Endothelial cell of umbilical vein (primary cell): ENCODE measurements around the gene COMT. TPM values are rescaled to one million over a fixed set of nuclear protein-coding genes. Genes with fewer than 3 reads are reported as not detected.

Experiments
- BruUV-seq: library from RNA; stranded (reverse); fragments of 400-500 nt; replicated peaks from 2 replicates; lab custom pipeline; 2021; lab: Mats Ljungman, UMichigan
- CTCF ChIA-PET: fragments of 300-600, 350-600 bp; sonication (Branson Sonifier 250); formaldehyde crosslinking; loops from one replicate; lab custom pipeline; 2021; ENCODE audit warnings: antibody characterized with exemption, inconsistent platforms; lab: Charles Lee
- POLR2A ChIA-PET: fragments of 300-600, 350-600 bp; sonication (Branson Sonifier 250); formaldehyde crosslinking; loops from one replicate; lab custom pipeline; 2021; ENCODE audit warnings: antibody characterized with exemption, inconsistent platforms; lab: Charles Lee
- DNase-seq: peaks from one replicate; pipeline ENCODE4 v3.0.0-alpha.2; 2011; ENCODE audit warnings: low read depth, low spot score
- FAIRE-seq: peaks from 2 replicates; lab custom pipeline; 2011; peaks lifted over from hg19 to GRCh38; lab: Jason Lieb, UNC
- H2AFZ ChIP-seq: 2 replicates; pipeline ENCODE4 v1.6.0; 2012; ENCODE audit warnings: low read depth, low read length, control low read depth, inconsistent platforms
- H3K27ac ChIP-seq: 2 replicates; pipeline ENCODE4 v1.5.1; 2011; ENCODE audit warnings: low read depth, mild to moderate bottlenecking, control low read depth, low read length, moderate library complexity; ENCODE audit not compliant: insufficient read depth
- H3K27me3 ChIP-seq, 2 experiments: 2 replicates each; pipeline versions ENCODE4 v1.6.0 to v1.6.1; 2011; ENCODE audit warnings: low read length in 2 of 2, mixed read lengths in 1 of 2; ENCODE audit not compliant: control insufficient read depth in 2 of 2, insufficient read depth in 2 of 2
- H3K36me3 ChIP-seq, 2 experiments: 2 replicates in 1 of 2; 3 replicates in 1 of 2; pipeline ENCODE4 v1.5.1; 2011; ENCODE audit warnings: low read length in 2 of 2, mild to moderate bottlenecking in 1 of 2, moderate library complexity in 1 of 2; ENCODE audit not compliant: control insufficient read depth in 2 of 2, insufficient read depth in 2 of 2; ENCODE audit errors: extremely low read depth in 1 of 2
- H3K4me1 ChIP-seq: 3 replicates; pipeline ENCODE4 v1.5.1; 2011; ENCODE audit warnings: mild to moderate bottlenecking, low read length; ENCODE audit not compliant: control insufficient read depth, insufficient read depth; ENCODE audit errors: extremely low read depth
- H3K4me2 ChIP-seq: 2 replicates; pipeline ENCODE4 v1.6.1; 2011; ENCODE audit warnings: low read length, control low read depth, mixed read lengths; ENCODE audit not compliant: insufficient read depth
- H3K4me3 ChIP-seq, 3 experiments: fragments of 200-600 bp in 1 of 3; sonication (generic), shearing (Covaris generic) in 1 of 3; replicated peaks in 1 of 3; 2 replicates each; pipeline ENCODE4 v1.5.1; 2011 to 2016; ENCODE audit warnings: control low read depth in 3 of 3, low read length in 3 of 3, mild to moderate bottlenecking in 2 of 3, inconsistent platforms in 1 of 3, low read depth in 1 of 3, moderate library complexity in 1 of 3; ENCODE audit not compliant: insufficient read depth in 1 of 3
- H3K79me2 ChIP-seq: 2 replicates; pipeline ENCODE4 v1.6.0; 2012; ENCODE audit warnings: low read length, inconsistent platforms; ENCODE audit not compliant: control insufficient read depth, insufficient read depth
- H3K9ac ChIP-seq: replicated peaks from 2 replicates; pipeline ENCODE3; 2011; ENCODE audit warnings: low read length, control low read depth; ENCODE audit not compliant: insufficient read depth; ENCODE audit errors: extremely low read depth
- H3K9me1 ChIP-seq: replicated peaks from 3 replicates; pipeline ENCODE4 v1.6.0; 2011; ENCODE audit warnings: mild to moderate bottlenecking, low read length; ENCODE audit not compliant: control insufficient read depth, insufficient read depth; ENCODE audit errors: extremely low read depth
- H3K9me3 ChIP-seq: replicated peaks from 2 replicates; pipeline ENCODE4 v1.5.1; 2012; ENCODE audit warnings: low read length, inconsistent platforms; ENCODE audit not compliant: control insufficient read depth, insufficient read depth
- H4K20me1 ChIP-seq: replicated peaks from 2 replicates; pipeline ENCODE3; 2011; ENCODE audit warnings: mild to moderate bottlenecking, low read length; ENCODE audit not compliant: control insufficient read depth, insufficient read depth; ENCODE audit errors: extremely low read depth
- EZH2 ChIP-seq: IDR thresholded peaks from 2 replicates; pipeline ENCODE4 v1.6.1; 2012; ENCODE audit warnings: borderline replicate concordance, low read depth, mild to moderate bottlenecking, moderate library complexity, low read length, inconsistent platforms; ENCODE audit not compliant: severe bottlenecking
- FOS ChIP-seq: IDR thresholded peaks from 2 replicates; pipeline ENCODE4 v1.6.1; 2011; ENCODE audit warnings: mild to moderate bottlenecking, low read length, moderate library complexity, borderline replicate concordance; ENCODE audit not compliant: insufficient read depth
- GATA2 ChIP-seq: IDR thresholded peaks from 2 replicates; pipeline ENCODE4 v1.7.0; 2011; ENCODE audit warnings: low read depth, mild to moderate bottlenecking, moderate library complexity, mixed read lengths, low read length; ENCODE audit not compliant: insufficient read length, insufficient read depth
- JUN ChIP-seq: IDR thresholded peaks from 2 replicates; pipeline ENCODE4 v1.6.1; 2011; ENCODE audit warnings: borderline replicate concordance, low read depth; ENCODE audit not compliant: insufficient read length, insufficient read depth
- MYC ChIP-seq: IDR thresholded peaks from one replicate; pipeline ENCODE4 v1.6.1; 2011; ENCODE audit warnings: mild to moderate bottlenecking, low read depth, low read length
- POLR2A ChIP-seq: IDR thresholded peaks from 2 replicates; pipeline ENCODE4 v1.6.1; 2012; ENCODE audit warnings: low read depth, mild to moderate bottlenecking, control low read depth, low read length
- POLR2AphosphoS5 ChIP-seq: IDR thresholded peaks from 2 replicates; pipeline ENCODE4 v1.6.1; 2012; ENCODE audit warnings: low read depth, mild to moderate bottlenecking, control low read depth, low read length, moderate library complexity; ENCODE audit not compliant: insufficient read depth
- dilution Hi-C: fragments of 300-500 bp; cut with MboI; formaldehyde crosslinking; loops from one replicate; pipeline ENCODE4 v1.15.0; 2019; ENCODE audit warnings: low sequenced_read_pairs; ENCODE audit not compliant: extremely low pct_ligation_motif_present
- intact Hi-C: fragments of 100-400 bp; cut with micrococcal nuclease; formaldehyde crosslinking; loops from one replicate; pipeline ENCODE4 v1.10.0; 2022
- polyA plus RNA-seq, 4 experiments: library from polyadenylated mRNA; depleted of rRNA in 3 of 4; stranded (reverse) in 3 of 4; unstranded in 1 of 4; fragments of >200 nt; gene quantifications; 2 replicates each; pipeline versions ENCODE4 v1.2.1 to v1.2.3, GENCODE V29; 2011 to 2012; ENCODE audit warnings: missing spikeins in 1 of 4
- total RNA-seq: library from RNA; stranded (reverse); gene quantifications from 2 replicates; pipeline ENCODE4 v1.2.3, GENCODE V29; 2021
- TF ChIP-seq, protein P1 (sequence below), 2 donors: IDR thresholded peaks; 1 replicate in 1 of 2; 2 replicates in 1 of 2; pipeline ENCODE4 v1.5.1; 2011; ENCODE audit warnings: low read length in 2 of 2, mild to moderate bottlenecking in 2 of 2, moderate library complexity in 2 of 2, control low read depth in 1 of 2, inconsistent platforms in 1 of 2, low read depth in 1 of 2; ENCODE audit not compliant: insufficient read depth in 1 of 2; ENCODE audit errors: extremely low read depth in 1 of 2
- TF ChIP-seq, protein P2 (sequence below): IDR thresholded peaks from 2 replicates; pipeline ENCODE4 v1.6.1; 2011; ENCODE audit not compliant: insufficient read depth, insufficient read length

COMT gene
- total and polyA plus RNA-seq, 2 donors (not counting 3 experiments of a cell fraction or from before 2014, with no cell fraction given): 221 to 537 TPM

DNA sequence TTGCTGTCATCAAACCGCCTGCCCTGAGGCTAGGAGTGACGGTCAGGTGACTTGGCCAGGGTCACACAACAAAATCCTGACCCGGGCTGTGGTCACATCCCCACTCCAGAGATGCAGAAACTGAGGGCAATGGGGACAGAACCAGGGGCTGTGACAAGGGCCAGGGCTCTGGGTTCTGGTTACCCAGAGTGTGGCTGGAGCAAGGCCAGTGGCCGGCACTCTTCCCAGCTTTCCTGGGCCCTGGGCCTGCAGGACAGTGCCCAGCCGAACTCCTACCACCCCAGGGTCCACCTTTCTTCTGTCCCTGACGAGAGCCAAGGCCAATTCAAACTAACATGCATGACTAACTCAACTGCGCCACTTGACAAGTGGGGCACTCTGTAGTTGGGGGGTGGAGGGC lies 39.2 kb downstream of the COMT start:
- Histone ChIP-seq H3K4me2 (no peak overlapping the region), H3K27me3 (no peaks in the 10 kb centered on the region), H3K9me1 (no peaks in the 10 kb centered on the region), H3K4me1 (peaks cover 26% of the 10 kb centered on the region), H3K36me3 (peaks cover 4 to 45% of the 10 kb centered on the region in 2 experiments), H3K79me2 (peaks cover 9% of the 10 kb centered on the region), H3K9ac (no peak overlapping the region), H3K4me3 (no peak overlapping the region), H4K20me1 (no peaks in the 10 kb centered on the region), H3K9me3 (no peaks in the 10 kb centered on the region), H2AFZ (no peak overlapping the region), H3K27ac (no peak overlapping the region)
- no peak for FAIRE-seq
- DNase-seq: no peak
- intact Hi-C loops: no loop called here
- TF ChIP-seq MYC (no peak), POLR2AphosphoS5 (no peak), FOS (no peak), GATA2 (no peak), POLR2A (no peak), EZH2 (no peak), JUN (no peak)
- TF ChIP-seq, protein P1, sequence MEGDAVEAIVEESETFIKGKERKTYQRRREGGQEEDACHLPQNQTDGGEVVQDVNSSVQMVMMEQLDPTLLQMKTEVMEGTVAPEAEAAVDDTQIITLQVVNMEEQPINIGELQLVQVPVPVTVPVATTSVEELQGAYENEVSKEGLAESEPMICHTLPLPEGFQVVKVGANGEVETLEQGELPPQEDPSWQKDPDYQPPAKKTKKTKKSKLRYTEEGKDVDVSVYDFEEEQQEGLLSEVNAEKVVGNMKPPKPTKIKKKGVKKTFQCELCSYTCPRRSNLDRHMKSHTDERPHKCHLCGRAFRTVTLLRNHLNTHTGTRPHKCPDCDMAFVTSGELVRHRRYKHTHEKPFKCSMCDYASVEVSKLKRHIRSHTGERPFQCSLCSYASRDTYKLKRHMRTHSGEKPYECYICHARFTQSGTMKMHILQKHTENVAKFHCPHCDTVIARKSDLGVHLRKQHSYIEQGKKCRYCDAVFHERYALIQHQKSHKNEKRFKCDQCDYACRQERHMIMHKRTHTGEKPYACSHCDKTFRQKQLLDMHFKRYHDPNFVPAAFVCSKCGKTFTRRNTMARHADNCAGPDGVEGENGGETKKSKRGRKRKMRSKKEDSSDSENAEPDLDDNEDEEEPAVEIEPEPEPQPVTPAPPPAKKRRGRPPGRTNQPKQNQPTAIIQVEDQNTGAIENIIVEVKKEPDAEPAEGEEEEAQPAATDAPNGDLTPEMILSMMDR (IDR thresholded peaks at IDR 0.05; ENCODE audit: extremely low read depth in 1 of 2, insufficient read depth in 1 of 2, low read depth in 1 of 2, low read length in 2 of 2): no peak
- TF ChIP-seq, protein P2, sequence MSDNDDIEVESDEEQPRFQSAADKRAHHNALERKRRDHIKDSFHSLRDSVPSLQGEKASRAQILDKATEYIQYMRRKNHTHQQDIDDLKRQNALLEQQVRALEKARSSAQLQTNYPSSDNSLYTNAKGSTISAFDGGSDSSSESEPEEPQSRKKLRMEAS: no peak
- POLR2A ChIA-PET: no interaction called here
- BruUV-seq: no TSS peak
- dilution Hi-C loops: no loop called here
- CTCF ChIA-PET: interaction anchor here (1.2 to 4.6 kb wide), 2 partner anchors 32 to 35 kb away, joined by 3 to 26 read pairs; no protein-coding TSS in a partner anchor
